GM23338 (cell line): ENCODE measurements around the gene LMX1B.

Source experiments
- CREB1 ChIP-seq: fragments of 250-450 bp; sonication (Bioruptor Pico); IDR thresholded peaks from 2 replicates; pipeline ENCODE4 v1.5.0; 2020; ENCODE audit warnings: low read depth, mild to moderate bottlenecking, moderate library complexity
- CTCF ChIP-seq, 2 experiments: fragments of 200-600 bp in 1 of 2; sonication (generic) in 1 of 2; conservative IDR thresholded peaks; 2 replicates each; pipeline versions ENCODE4 v1.5.1 to v1.6.1; 2016 to 2017; ENCODE audit warnings: antibody characterized with exemption in 2 of 2, low read depth in 2 of 2, mild to moderate bottlenecking in 2 of 2, moderate library complexity in 1 of 2
- ETS1 ChIP-seq: IDR thresholded peaks from 2 replicates; pipeline ENCODE4 v1.6.1; 2016; ENCODE audit warnings: antibody characterized with exemption
- EZH2 ChIP-seq: fragments of 200-600 bp; sonication (generic); IDR thresholded peaks from one replicate; pipeline ENCODE4 v1.8.0; 2017; ENCODE audit warnings: antibody characterized with exemption, mild to moderate bottlenecking, low read depth; ENCODE audit not compliant: unreplicated experiment
- EZH2phosphoT487 ChIP-seq: fragments of 200-600 bp; sonication (generic); IDR thresholded peaks from one replicate; pipeline ENCODE4 v1.8.1; 2018; ENCODE audit warnings: antibody characterized with exemption; ENCODE audit not compliant: unreplicated experiment
- JUNB ChIP-seq: IDR thresholded peaks from one replicate; pipeline ENCODE4 v1.6.1; 2016; ENCODE audit warnings: antibody characterized with exemption; ENCODE audit not compliant: unreplicated experiment
- NANOG ChIP-seq: IDR thresholded peaks from 2 replicates; pipeline ENCODE4 v1.6.1; 2016; ENCODE audit warnings: antibody characterized with exemption, borderline replicate concordance
- POLR2AphosphoS5 ChIP-seq: IDR thresholded peaks from 2 replicates; pipeline ENCODE4 v1.6.1; 2016; ENCODE audit warnings: antibody characterized with exemption, low read depth
- REST ChIP-seq: IDR thresholded peaks from one replicate; pipeline ENCODE4 v1.6.1; 2018; ENCODE audit warnings: antibody characterized with exemption; ENCODE audit not compliant: unreplicated experiment
- STAT1 ChIP-seq: IDR thresholded peaks from one replicate; pipeline ENCODE4 v1.6.1; 2016; ENCODE audit warnings: antibody characterized with exemption; ENCODE audit not compliant: unreplicated experiment
- ZNF114 ChIP-seq: fragments of 250-450 bp; sonication (Bioruptor Pico); IDR thresholded peaks from 2 replicates; pipeline ENCODE4 v1.5.0; 2020; ENCODE audit warnings: mild to moderate bottlenecking, moderate library complexity
- ZNF331 ChIP-seq: fragments of 250-450 bp; sonication (Bioruptor Pico); IDR thresholded peaks from 2 replicates; pipeline ENCODE4 v1.5.0; 2020; ENCODE audit warnings: low read depth, mild to moderate bottlenecking, moderate library complexity
- ZNF462 ChIP-seq: fragments of 250-450 bp; sonication (Bioruptor Pico); IDR thresholded peaks from 2 replicates; pipeline ENCODE4 v1.5.0; 2020; ENCODE audit warnings: mild to moderate bottlenecking, moderate library complexity

GRCh38 chr9:126719618-126720031, 105.9 kb downstream of the LMX1B start:
- no peak for TF ChIP-seq CTCF (conservative IDR thresholded peaks at IDR 0.05; ENCODE audit: low read depth in 2 of 2)
- TF ChIP-seq POLR2AphosphoS5, result no peak
- TF ChIP-seq JUNB, result no peak
- TF ChIP-seq EZH2phosphoT487, result no peak
- TF ChIP-seq ETS1, result no peak
- TF ChIP-seq EZH2, result no peak
- no peak for TF ChIP-seq REST
- no peak for TF ChIP-seq CREB1 (CRISPR knock-in tag)
- TF ChIP-seq ZNF114 (CRISPR knock-in tag), result no peak
- no peak for TF ChIP-seq ZNF462 (CRISPR knock-in tag)
- TF ChIP-seq ZNF331 (CRISPR knock-in tag), result no peak
- TF ChIP-seq NANOG, result no peak
- no peak for TF ChIP-seq STAT1
